GM19099 (cell line): ENCODE results near the gene PPAN.

ENCODE experiments used
- POLR2A ChIP-seq: IDR thresholded peaks from 3 replicates; pipeline ENCODE4 v1.6.1; 2011; ENCODE audit warnings: low read depth; ENCODE audit not compliant: insufficient read length; ENCODE audit errors: extremely low read depth

PPAN gene, protein sequence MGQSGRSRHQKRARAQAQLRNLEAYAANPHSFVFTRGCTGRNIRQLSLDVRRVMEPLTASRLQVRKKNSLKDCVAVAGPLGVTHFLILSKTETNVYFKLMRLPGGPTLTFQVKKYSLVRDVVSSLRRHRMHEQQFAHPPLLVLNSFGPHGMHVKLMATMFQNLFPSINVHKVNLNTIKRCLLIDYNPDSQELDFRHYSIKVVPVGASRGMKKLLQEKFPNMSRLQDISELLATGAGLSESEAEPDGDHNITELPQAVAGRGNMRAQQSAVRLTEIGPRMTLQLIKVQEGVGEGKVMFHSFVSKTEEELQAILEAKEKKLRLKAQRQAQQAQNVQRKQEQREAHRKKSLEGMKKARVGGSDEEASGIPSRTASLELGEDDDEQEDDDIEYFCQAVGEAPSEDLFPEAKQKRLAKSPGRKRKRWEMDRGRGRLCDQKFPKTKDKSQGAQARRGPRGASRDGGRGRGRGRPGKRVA

DNA sequence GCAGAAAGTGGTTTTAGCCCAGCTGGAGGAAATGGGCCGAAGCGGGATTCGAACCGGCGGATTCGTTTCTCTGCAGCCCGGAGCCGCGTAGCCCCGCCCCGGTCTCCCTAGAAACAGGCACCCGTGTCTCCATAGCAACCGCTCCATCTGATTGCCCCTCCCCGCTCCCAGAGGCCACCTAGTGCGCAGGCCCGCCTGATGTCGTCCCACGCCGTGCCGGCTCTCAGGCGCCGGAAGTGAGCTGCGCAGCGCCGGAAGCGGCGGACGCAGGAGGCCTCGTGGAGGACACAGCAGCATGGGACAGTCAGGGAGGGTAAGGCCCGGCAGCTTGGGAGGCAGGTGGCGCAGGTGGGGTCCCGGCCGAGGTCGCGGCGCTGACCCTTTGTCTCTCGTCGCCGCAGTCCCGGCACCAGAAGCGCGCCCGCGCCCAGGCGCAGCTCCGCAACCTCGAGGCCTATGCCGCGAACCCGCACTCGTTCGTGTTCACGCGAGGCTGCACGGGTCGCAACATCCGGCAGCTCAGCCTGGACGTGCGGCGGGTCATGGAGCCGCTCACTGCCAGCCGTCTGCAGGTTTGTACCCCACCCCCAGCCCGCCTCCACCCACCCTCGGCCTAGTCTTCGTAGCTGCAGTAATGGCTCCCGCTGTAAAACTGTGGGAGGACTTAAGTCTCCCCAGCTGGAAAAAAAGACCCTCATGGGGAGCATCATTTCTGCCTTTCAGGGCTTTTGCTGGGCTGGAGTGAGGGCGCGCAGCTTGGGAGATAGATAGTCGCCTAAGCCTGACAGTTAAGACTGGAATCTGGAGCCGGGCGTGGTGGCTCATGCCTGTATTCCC lies at the start of gene PPAN:
Gene PPAN, plus strand, starts transcription at position 263 of the 837 bp plus-strand sequence. Its CDS starts 33 bp downstream, at position 296.
- TF ChIP-seq POLR2A, result peak; percentile 88

DNA sequence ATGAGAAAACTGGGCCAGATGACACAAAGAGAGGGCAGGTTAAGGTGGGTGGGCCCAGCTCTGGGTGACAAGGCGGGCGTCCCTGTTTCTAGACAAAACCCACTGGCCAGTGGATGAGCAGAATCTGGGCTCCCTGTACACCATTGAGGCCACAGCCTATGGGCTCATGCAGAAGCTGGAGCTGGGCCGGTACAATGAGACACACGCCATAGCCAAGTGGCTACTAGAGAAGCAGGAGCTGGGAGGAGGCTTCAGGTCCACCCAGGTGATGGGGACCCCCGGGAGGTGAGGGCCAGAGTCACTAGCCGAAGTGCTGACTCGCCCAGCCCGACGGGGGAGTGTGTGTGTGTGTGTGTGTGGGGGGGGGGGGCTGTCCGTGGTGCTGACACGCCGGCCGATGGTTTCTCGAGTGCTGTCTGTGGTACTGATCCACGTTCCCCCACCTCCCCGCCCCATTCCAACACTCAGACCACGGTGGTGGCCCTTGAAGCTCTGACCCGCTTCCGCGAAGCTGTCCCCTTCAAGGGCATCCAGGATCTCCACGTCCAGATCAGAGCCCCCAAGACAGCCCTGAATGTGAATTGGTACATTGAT lies 44.3 kb upstream of the PPAN start:
- no peak for TF ChIP-seq POLR2A

DNA sequence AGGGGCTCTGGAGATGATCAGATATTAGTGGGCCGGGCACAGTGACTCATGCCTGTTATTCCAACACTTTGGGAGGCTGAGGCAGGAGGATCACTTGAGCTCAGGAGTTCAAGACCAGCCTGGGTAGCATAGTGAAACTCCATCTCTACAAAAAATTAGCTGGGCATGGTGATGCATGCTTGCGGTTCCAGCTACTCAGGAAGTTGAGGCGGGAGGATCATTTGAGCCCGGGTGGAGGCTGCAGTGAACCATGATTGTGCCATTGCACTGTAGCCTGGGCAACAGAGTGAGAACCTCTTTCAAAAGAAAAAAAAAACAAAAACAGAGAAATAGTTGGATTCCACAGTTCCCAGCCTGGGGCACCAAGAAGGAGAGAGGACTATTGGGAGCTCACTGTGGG lies 38.0 kb upstream of the PPAN start:
- no peak for TF ChIP-seq POLR2A

DNA sequence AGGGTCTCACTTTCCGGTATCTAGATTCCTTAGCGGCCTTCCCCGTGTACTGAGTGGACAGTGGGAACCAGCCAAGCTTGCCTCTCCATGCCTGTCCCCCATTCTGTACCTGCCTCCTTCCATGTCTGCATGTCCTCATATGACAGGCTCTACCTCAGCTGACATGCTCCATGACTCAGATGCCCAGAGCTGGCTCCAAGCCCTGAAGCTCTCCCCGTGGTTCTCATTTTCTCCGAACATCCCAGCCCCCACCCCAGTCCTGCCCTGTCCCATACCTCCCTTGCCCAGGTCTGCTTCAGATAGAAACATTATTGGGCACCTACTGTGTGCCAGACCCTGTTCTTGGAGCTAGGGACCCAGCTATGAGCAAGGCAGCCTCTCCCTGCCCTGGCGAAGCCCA lies 37.1 kb upstream of the PPAN start:
- TF ChIP-seq POLR2A, result no peak

DNA sequence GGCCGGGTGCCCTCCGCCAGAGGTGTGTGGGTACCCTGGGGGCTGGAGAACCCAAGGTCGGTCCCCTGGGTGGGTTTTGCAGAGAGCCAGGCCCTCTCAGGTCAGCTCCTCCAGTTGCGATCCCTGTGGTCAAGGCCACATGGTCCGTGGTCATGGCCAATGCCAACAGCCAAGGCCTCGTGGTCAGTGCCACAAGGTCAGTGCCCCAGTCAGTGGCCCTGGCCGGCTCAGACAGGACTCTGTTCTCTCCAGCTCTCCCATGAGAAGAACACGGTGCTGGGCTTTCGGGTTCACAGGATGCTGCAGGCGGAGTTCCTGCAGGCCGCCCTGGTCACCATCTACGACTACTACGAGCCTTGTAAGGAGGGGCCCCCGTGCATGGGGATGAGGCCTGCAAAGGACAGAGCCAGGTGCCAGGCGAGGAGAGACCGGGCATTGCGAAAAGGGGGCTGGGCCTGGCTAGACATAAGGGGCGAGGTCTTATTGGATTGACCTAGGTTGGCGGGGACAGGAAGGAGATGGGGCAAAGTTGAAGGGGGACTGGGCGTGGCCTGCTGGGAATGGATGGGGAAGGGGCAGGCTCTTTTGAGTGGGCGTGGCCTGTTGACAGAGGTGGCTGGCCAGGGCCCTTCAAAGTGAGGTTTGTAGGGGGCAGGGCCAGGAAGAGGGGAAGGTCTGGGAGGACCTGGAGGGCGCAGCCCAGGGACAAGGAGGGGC lies 35.3 kb upstream of the PPAN start:
- no peak for TF ChIP-seq POLR2A

DNA sequence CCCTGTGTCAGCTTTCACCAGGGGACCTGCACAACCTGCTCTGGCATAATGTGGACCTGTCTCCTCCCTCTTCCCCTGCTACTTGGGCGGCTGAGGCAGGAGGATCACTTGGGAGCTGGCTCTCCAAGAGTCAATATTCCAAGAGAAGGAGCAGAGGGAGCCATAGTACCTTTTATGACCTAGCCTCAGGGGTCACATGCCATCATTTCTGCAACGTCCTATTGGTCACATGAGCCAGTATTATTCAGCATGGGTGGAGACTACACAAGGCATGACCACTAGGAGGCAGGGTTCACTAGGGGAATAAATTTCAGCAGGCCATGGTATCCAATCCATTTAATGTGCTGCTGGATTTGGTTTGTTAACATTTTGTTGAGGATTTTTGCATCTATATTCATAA lies 32.0 kb upstream of the PPAN start:
- TF ChIP-seq POLR2A, result no peak

DNA sequence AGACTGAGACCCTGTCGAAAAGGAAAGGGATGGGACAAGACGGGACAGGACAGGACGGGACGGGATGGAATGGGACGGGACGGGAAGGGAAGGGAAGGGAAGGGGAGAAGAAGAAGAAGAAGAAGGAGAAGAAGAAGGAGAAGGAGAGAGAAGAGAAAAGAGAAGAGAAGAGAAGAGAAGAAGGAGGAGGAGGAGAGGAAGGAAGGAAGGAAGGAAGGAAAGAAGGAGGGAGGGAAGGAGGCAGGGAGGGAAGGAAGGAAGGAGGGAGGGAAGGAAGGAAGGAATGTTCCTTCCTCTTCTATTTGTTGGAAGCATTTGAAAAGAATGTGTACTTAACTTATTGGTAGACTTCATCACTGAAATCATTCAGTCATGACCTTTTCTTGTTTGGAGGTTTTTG lies 29.6 kb upstream of the PPAN start:
- TF ChIP-seq POLR2A, result no peak

DNA sequence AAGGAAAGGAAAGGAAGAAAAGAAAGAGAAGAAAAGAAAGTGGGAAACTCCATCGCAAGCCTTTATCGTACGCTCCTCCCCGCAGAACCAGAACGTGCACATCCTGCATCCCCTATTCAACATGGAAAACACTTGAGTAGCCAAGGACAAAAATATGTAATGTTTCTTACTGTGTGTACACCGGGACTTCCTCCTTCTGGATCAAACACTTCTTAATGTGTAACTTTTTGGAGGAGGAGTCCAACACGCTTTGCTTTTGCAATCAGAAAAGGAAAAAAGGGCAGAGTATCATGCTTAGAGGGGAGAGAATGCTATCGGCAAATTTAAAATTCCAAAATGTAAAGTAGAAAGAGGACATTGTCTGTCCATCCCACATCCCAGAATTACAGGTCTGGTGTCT lies 27.8 kb upstream of the PPAN start:
- TF ChIP-seq POLR2A, result no peak

DNA sequence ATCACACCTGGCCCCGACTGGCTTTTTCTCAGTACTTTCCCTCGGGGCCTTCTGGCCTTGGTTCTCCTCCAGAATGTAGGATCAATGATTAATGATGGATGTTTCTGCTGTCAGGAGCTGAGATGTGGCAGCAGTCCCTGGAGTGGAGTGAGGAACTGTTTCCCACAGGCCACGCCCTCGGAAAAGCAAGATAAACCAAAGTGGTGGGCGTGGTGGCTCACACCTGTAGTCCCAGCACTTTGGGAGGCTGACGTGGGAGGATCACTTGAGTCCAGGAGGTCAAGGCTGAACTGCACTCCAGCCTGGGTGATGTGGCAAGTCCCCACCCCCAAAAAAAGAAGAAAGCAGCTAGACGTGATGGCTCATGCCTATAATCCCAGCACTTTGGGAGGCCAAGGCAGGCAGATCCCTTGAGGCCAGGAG lies 27.1 kb upstream of the PPAN start:
- no peak for TF ChIP-seq POLR2A

DNA sequence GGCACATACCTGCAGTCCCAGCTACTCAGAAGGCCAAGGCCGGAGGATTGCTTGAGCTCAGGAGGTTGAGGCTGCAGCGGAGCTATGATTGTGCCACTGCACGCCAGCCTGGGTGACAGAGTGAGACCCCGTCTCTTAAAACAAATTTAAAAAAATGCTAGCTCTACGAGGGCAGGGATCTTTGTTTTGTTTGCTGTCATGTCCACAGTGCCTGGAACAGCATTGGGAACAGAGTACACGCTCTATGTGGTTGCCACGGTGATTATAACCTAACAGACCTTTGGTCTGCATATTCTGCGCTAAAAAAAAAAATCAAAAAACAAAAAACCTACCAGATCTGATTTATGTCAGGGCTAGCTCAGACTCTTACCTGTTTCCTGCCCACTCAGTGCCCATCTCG lies 22.3 kb upstream of the PPAN start:
- no peak for TF ChIP-seq POLR2A

DNA sequence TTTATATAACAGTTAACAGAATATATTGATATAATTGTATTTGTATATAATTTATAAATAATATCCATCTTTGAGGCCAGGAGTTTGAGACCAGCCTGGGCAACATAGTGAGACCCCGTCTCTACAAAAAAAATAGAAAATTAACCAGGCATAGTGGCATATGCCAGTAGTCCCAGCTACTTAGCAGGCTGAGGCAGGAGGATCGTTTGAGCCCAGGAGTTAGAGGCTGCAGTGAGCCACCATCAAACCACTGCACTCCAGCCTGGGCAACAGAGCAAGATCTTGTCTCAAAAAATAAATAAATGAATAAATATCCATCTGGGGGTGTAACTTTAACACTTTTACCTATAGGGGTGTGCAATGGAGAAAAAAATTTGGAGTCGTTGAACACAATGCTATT lies 21.4 kb upstream of the PPAN start:
- TF ChIP-seq POLR2A, result no peak

DNA sequence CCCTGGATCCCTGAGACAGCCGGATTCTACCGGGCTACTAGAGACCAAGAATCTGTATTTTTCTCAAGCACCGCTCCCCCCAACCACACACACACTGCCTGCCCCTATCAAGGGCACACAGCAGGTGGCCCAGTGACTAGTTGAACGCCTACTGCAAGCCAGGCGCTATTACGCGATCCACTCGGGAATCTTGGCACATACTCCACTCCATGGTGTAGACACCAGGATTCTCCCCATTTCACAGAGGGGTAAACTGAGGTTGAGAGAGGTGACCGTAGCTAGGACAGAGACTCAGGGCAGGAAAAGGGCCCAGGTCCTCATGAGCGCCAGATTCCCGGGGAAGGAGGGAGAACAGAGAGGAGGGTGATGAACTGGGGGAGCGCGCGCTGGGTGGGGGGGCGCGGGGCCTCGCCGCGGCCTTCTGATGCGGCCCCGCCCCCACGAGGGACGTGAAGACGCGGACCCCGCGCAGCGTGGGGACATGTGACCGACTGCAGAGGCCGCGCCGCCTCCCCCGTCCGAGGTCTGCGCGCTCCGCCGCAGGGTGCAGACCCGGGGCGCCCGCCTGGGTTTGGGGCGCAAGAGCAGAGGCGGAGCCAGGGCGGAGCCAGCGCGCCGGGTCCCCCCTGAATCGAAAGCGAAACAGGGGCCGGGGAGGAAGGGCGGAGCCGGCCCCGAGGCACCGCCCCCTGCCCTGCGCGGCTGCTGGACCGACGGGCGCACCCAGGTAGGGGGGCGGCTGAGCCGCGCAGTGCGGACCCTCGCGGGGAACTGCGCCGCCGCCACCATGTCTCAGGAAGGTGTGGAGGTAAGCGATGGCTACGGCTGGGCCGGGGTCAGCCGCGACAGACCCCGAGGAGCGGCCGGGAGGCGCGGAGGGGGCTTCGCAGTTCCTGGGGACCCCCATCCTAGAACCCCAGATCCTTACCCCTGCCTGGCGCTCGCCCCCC lies 20.2 kb upstream of the PPAN start, which contains the start of gene SHFL:
Gene SHFL, plus strand, starts transcription at position 677 of the 950 bp plus-strand sequence. Its CDS starts 111 bp downstream, at position 788.
- peak; percentile 79 for TF ChIP-seq POLR2A

DNA sequence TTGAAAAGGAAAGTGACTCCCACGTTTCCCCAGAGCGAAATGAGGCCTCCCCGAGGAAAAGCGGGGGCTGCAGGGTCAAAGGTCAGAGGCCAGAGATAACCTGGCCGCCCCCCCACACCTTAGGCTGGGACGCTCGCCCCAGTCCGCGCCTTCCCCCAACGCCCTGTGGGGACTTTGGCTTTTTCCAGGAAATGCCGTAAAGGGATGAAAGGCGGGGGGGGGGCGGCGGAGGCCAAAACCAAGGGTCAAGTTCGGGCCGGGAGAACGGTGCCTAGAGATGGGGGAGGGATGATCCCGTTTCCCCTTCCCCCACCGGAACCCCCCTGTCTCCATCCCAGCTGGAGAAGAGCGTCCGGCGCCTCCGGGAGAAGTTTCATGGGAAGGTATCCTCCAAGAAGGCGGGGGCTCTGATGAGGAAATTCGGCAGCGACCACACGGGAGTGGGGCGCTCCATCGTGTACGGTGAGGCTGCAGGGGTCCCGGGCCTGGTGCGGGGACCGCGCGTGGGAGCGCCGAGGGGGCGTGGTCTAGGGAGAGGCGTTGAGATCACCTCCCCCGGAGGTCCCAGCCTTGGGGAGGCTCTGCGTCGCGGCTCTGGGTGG lies 19.5 kb upstream of the PPAN start:
- no peak for TF ChIP-seq POLR2A
